ENCODE results near the gene PRRT4. TPM values are rescaled to one million over a fixed set of nuclear protein-coding genes. Genes with fewer than 3 reads are reported as not detected.

Gene PRRT4
- total and polyA plus RNA-seq, 9 of the 15 experiments (the other 6 are each of a cell fraction or from before 2014, with no cell fraction given), result not detected

GRCh38 chr7:128409596-128410450 is 48.3 kb upstream of the PRRT4 start, which contains the start of gene IMPDH1 (continued):
- TF ChIP-seq FOXM1 (IDR thresholded peaks at IDR 0.05; ENCODE audit: low read depth), result no peak
- 0 out of 2 replicates have a peak, but pooled peaks have one; percentile 78 for TF ChIP-seq FOXM1 (CRISPR knock-in tag; IDR thresholded peaks at IDR 0.05; ENCODE audit: low read depth)
- TF ChIP-seq, protein P1, sequence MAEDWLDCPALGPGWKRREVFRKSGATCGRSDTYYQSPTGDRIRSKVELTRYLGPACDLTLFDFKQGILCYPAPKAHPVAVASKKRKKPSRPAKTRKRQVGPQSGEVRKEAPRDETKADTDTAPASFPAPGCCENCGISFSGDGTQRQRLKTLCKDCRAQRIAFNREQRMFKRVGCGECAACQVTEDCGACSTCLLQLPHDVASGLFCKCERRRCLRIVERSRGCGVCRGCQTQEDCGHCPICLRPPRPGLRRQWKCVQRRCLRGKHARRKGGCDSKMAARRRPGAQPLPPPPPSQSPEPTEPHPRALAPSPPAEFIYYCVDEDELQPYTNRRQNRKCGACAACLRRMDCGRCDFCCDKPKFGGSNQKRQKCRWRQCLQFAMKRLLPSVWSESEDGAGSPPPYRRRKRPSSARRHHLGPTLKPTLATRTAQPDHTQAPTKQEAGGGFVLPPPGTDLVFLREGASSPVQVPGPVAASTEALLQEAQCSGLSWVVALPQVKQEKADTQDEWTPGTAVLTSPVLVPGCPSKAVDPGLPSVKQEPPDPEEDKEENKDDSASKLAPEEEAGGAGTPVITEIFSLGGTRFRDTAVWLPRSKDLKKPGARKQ (CRISPR knock-in tag; IDR thresholded peaks at IDR 0.05), result no peak
- no peak for TF ChIP-seq DDX20 (tag; IDR thresholded peaks at IDR 0.05; ENCODE audit: low read depth)
- no peak for TF ChIP-seq IRF1 (CRISPR knock-in tag; IDR thresholded peaks at IDR 0.05; ENCODE audit: borderline replicate concordance)
- TF ChIP-seq JUN (IDR thresholded peaks at IDR 0.05; ENCODE audit: borderline replicate concordance, low read depth, low read length), result 0 out of 2 replicates have a peak, but pooled peaks have one; percentile 22
- TF ChIP-seq JUN (CRISPR knock-in tag; IDR thresholded peaks at IDR 0.05; ENCODE audit: borderline replicate concordance), result 0 out of 2 replicates have a peak, but pooled peaks have one; percentile 38
- peak; percentile 83 for TF ChIP-seq KDM5B (IDR thresholded peaks at IDR 0.05; ENCODE audit: insufficient replicate concordance, low read depth, low read length)
- TF ChIP-seq FUS (optimal IDR thresholded peaks at IDR 0.05; ENCODE audit: low read depth, low read length), result peak; percentile 85
- TF ChIP-seq FOXK2 (conservative IDR thresholded peaks at IDR 0.05 in 1 of 2, IDR thresholded peaks at IDR 0.05 in 1 of 2; ENCODE audit: low read depth in 2 of 2), result no peak
- peak; percentile 31 for TF ChIP-seq TAF1 (IDR thresholded peaks at IDR 0.05; ENCODE audit: control insufficient read depth, extremely low read depth, insufficient read depth, low read length, severe bottlenecking)
- TF ChIP-seq THRB (CRISPR knock-in tag; conservative IDR thresholded peaks at IDR 0.05), result no peak
- no peak for TF ChIP-seq ETV6 (IDR thresholded peaks at IDR 0.05; ENCODE audit: borderline replicate concordance in 1 of 2, low read depth in 2 of 2, low read length in 1 of 2)
- TF ChIP-seq ETV6 (CRISPR knock-in tag; IDR thresholded peaks at IDR 0.05; ENCODE audit: borderline replicate concordance), result no peak
- TF ChIP-seq ZBTB26 (CRISPR knock-in tag; IDR thresholded peaks at IDR 0.05), result peak; percentile 73; the same call in 1 of the 2 replicates
- peak; percentile 83 for TF ChIP-seq RBBP5 (IDR thresholded peaks at IDR 0.05; ENCODE audit: borderline replicate concordance, insufficient read depth, low read length, poor library complexity, severe bottlenecking)
- TF ChIP-seq HDAC6 (IDR thresholded peaks at IDR 0.05; ENCODE audit: low read depth, low read length), result no peak
- TF ChIP-seq SRSF3 (IDR thresholded peaks at IDR 0.05; ENCODE audit: insufficient read depth, low read length), result no peak

All from K562 (cell line).